Activated CD8-positive, alpha-beta T cell treated with anti-CD3 and anti-CD28 coated beads for 36 hours (primary cell): ENCODE measurements around the gene DRD1. TPM values are rescaled to one million over a fixed set of nuclear protein-coding genes. Genes with fewer than 3 reads are reported as not detected.

Experiments
- ATAC-seq: fragments of 200-7000 bp; cut with Tn5 transposase; one replicate; pipeline ENCODE4 v1.10.0; 2021; ENCODE audit warnings: mild to moderate bottlenecking, moderate library complexity
- CTCF ChIA-PET: fragments of 350-600 bp; sonication (Branson Sonifier 250); formaldehyde crosslinking; loops from one replicate; lab custom pipeline; 2021; ENCODE audit warnings: antibody characterized with exemption; lab: Charles Lee
- POLR2A ChIA-PET: fragments of 350-600 bp; sonication (Branson Sonifier 250); formaldehyde crosslinking; loops from one replicate; lab custom pipeline; 2021; ENCODE audit warnings: antibody characterized with exemption; lab: Charles Lee
- DNase-seq: peaks from one replicate; pipeline ENCODE4 v3.0.0-alpha.2; 2020
- H3K27ac Mint-ChIP-seq: one replicate; pipeline ENCODE4 v1.8.0; 2021; ENCODE audit warnings: mild to moderate bottlenecking, mixed read lengths
- H3K27me3 Mint-ChIP-seq: one replicate; pipeline ENCODE4 v1.8.0; 2021; ENCODE audit warnings: mixed read lengths
- H3K36me3 Mint-ChIP-seq: one replicate; pipeline ENCODE4 v1.8.0; 2021; ENCODE audit warnings: low read depth, mixed read lengths
- H3K4me1 Mint-ChIP-seq: one replicate; pipeline ENCODE4 v1.8.0; 2021; ENCODE audit warnings: low read depth, mixed read lengths
- H3K4me3 Mint-ChIP-seq: one replicate; pipeline ENCODE4 v1.8.0; 2021; ENCODE audit warnings: mild to moderate bottlenecking, moderate library complexity, mixed read lengths
- H3K9me3 Mint-ChIP-seq: one replicate; pipeline ENCODE4 v1.8.0; 2021; ENCODE audit warnings: mixed read lengths
- intact Hi-C: fragments of 100-400 bp; cut with micrococcal nuclease; formaldehyde crosslinking; loops from one replicate; pipeline ENCODE4 v1.10.0; 2022
- total RNA-seq, 2 experiments: library from RNA; stranded (reverse); gene quantifications; one replicate each; pipeline ENCODE4 v1.2.3, GENCODE V29; 2021
- TF ChIP-seq, protein P1 (sequence below): fragments of 200-600 bp; IDR thresholded peaks from one replicate; pipeline ENCODE4 v1.8.0; 2022; ENCODE audit warnings: antibody characterized with exemption, mild to moderate bottlenecking

The DRD1 gene
- total RNA-seq, result not detected

DNA sequence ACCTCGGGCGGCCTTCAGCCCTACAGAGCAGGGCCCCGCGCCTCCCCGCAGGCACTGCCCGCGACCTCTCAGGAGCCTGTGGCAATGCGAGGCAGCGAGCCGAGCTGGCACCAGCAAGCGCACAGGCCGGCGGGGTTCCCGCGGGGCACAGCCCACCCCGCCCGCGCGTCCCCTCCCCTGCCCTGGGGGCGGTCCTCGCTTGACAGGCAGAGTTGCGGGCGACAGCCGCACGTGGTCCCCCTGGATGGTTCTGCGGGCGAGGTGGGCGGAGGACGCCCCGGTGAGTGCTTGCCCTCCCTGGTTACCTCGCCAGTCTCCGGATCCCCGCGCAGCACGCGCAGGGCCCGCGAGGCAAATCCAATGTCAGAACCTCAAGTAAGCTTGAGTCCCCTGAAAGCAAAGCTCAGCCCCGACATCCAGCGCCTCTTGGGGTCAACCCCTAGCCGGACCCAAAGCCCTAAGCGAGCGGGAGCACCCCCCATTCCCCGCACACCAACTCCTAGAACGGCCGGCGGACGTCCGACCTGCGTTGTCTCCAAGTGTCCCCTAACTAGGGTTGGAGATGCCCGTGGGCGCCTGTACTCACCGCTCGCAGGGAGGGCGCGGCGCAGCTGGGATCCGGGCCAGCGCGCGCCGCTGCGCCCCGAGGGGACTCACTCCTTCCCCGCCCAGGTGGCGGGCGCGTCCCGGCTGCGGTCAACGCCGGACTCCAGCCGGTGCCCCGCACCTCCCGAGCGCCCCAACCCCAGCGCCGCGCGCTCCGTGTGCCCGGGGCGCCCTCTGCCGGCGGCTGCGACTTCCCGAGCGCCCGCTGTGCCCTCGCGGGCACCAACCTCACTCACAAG is at the start of gene DRD1:
TSS of gene DRD1 (minus strand) at position 123 of the 845 bp plus-strand sequence. CDS start 1,083 bp downstream, outside the sequence.
- Mint-ChIP-seq H3K4me3 (peak within 1 kb of the TSS; percentile 42), H3K9me3 (no peaks in the 10 kb centered on the region), H3K36me3 (no peaks in the 10 kb centered on the region), H3K4me1 (peaks cover 5% of the 10 kb centered on the region), H3K27ac (no peak within 1 kb of the TSS), H3K27me3 (peaks cover 57% of the 10 kb centered on the region)
- DNase-seq (peak; percentile 40), ATAC-seq (peak; percentile 80)
- ChIA-PET POLR2A (no interaction called here), CTCF (interaction anchor here (0.8 to 2.9 kb wide), 13 partner anchors 13 to 694 kb away, joined by 3 to 14 read pairs (median 3); no protein-coding TSS in a partner anchor)
- intact Hi-C loops, result loop anchor here (5.0 kb wide), 1 partner anchor 492 kb away; no protein-coding TSS in a partner anchor
- TF ChIP-seq, protein P1, sequence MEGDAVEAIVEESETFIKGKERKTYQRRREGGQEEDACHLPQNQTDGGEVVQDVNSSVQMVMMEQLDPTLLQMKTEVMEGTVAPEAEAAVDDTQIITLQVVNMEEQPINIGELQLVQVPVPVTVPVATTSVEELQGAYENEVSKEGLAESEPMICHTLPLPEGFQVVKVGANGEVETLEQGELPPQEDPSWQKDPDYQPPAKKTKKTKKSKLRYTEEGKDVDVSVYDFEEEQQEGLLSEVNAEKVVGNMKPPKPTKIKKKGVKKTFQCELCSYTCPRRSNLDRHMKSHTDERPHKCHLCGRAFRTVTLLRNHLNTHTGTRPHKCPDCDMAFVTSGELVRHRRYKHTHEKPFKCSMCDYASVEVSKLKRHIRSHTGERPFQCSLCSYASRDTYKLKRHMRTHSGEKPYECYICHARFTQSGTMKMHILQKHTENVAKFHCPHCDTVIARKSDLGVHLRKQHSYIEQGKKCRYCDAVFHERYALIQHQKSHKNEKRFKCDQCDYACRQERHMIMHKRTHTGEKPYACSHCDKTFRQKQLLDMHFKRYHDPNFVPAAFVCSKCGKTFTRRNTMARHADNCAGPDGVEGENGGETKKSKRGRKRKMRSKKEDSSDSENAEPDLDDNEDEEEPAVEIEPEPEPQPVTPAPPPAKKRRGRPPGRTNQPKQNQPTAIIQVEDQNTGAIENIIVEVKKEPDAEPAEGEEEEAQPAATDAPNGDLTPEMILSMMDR, result peak; percentile 95

DNA sequence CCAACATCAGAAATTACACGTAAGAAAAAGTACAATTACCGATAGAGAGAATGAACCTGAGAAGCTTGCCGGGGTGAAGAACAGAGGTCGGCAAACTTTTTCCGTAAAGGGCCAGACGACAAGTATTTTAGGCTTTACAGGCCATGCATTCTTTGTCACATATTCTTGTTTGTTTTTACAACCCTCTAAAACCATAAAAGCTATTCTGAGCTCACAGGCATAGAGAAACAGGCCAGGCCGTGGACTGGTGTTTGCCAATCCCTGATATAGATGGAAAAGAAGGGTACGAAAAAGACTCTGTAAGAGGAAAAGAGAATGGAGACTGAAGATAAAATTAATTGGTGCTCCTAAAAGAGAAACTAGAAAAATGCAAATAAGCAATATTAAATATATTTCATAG is 49.7 kb upstream of the DRD1 start:
- ChIA-PET CTCF (interaction anchor here (0.9 kb wide), 2 partner anchors 23 to 33 kb away, joined by 4 read pairs; no protein-coding TSS in a partner anchor), POLR2A (interaction anchor here (0.6 to 1.5 kb wide), 3 partner anchors 10 to 173 kb away, joined by 3 to 6 read pairs (median 3); no protein-coding TSS in a partner anchor)
- intact Hi-C loops, result no loop called here
- Mint-ChIP-seq H3K36me3 (peaks cover 71% of the 10 kb centered on the region), H3K4me3 (no peak overlapping the region), H3K4me1 (peaks cover 59% of the 10 kb centered on the region), H3K9me3 (peaks cover 1% of the 10 kb centered on the region), H3K27me3 (no peaks in the 10 kb centered on the region), H3K27ac (peak overlapping the region; percentile 67)
- ATAC-seq, result no peak
- TF ChIP-seq, protein P1, result no peak
- no peak for DNase-seq

DNA sequence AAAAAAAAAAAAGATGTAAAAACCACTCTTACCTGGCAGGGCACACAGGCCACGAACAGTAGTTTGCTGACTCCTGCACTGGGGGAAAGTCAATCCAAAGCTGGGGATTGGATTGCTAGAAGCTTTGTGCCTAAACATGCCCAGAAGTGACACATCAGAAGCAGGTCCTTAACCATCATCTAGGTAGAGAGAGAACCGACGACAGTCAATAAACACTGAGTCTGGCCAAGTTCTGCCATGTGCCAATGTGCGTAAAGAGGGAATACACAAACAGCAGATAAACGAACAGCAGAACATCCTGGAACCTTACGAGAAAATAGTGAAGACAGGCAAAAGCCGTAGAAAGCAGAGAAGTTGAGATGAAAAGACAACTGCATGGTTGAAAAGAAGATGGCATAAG is 49.3 kb upstream of the DRD1 start:
- intact Hi-C loops, result no loop called here
- H3K27ac Mint-ChIP-seq, result peak overlapping the region; percentile 67
- no peak for DNase-seq
- peaks cover 1% of the 10 kb centered on the region for H3K9me3 Mint-ChIP-seq
- peaks cover 62% of the 10 kb centered on the region for H3K4me1 Mint-ChIP-seq
- no peak for ATAC-seq
- TF ChIP-seq, protein P1, result no peak
- H3K4me3 Mint-ChIP-seq, result no peak overlapping the region
- H3K36me3 Mint-ChIP-seq, result peaks cover 73% of the 10 kb centered on the region
- POLR2A ChIA-PET, result interaction anchor here (0.6 to 1.5 kb wide), 2 partner anchors 29 to 174 kb away, joined by 3 to 6 read pairs; no protein-coding TSS in a partner anchor
- CTCF ChIA-PET, result no interaction called here
- no peaks in the 10 kb centered on the region for H3K27me3 Mint-ChIP-seq

DNA sequence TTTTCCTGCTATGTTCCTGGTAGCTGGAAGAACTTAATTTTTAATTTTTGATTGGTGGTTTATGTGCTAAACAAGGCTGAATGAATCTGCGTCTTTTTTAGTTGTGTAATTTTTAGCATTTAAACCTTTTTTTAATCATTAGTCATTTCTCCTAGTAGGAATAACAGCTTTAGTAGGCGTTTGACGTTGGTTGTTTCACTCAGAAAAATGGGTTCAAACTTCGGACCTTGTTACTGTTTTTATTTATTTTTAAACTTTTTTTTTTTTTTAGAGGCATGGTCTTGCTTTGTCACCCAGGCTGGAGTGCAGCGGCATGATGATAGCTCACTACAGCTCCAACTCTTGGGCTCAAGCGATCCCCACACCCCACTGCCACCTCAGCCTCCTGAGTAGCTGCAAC is 47.2 kb upstream of the DRD1 start:
- H3K4me1 Mint-ChIP-seq, result peaks cover 66% of the 10 kb centered on the region
- H3K27ac Mint-ChIP-seq, result no peak overlapping the region
- DNase-seq (no peak), ATAC-seq (no peak)
- POLR2A ChIA-PET, result interaction anchor here (0.6 to 1.5 kb wide), 5 partner anchors 11 to 191 kb away, joined by 3 to 4 read pairs (median 3); no protein-coding TSS in a partner anchor
- TF ChIP-seq, protein P1, result no peak
- H3K36me3 Mint-ChIP-seq, result peaks cover 73% of the 10 kb centered on the region
- no peaks in the 10 kb centered on the region for H3K27me3 Mint-ChIP-seq
- intact Hi-C loops, result no loop called here
- peaks cover 1% of the 10 kb centered on the region for H3K9me3 Mint-ChIP-seq
- CTCF ChIA-PET, result interaction anchor here (0.9 to 1.0 kb wide), 2 partner anchors 26 to 43 kb away, joined by 5 read pairs; no protein-coding TSS in a partner anchor
- no peak overlapping the region for H3K4me3 Mint-ChIP-seq
